RWPE2 (cell line): ENCODE measurements around the gene DSCAML1.

Source experiments
- ATAC-seq: fragments of 200-7000 bp; cut with Tn5 transposase; 3 replicates; pipeline ENCODE4 v1.9.1; 2021; ENCODE audit warnings: low read depth
- DNase-seq: peaks from one replicate; pipeline ENCODE4 v3.0.0-alpha.2; 2020; ENCODE audit warnings: low spot score
- H3K27ac ChIP-seq: fragments of 450-650 bp; 2 replicates; pipeline ENCODE4 v1.5.1; 2017; ENCODE audit warnings: mild to moderate bottlenecking; ENCODE audit not compliant: poor library complexity, severe bottlenecking
- H3K27me3 ChIP-seq: fragments of 250-450 bp; sonication (Bioruptor Pico); 2 replicates; pipeline ENCODE4 v1.5.1; 2021; ENCODE audit warnings: mild to moderate bottlenecking, moderate library complexity; ENCODE audit not compliant: insufficient read depth, poor library complexity, severe bottlenecking
- H3K36me3 ChIP-seq: fragments of 250-450 bp; sonication (Bioruptor Pico); 2 replicates; pipeline ENCODE4 v1.5.1; 2020; ENCODE audit warnings: low read depth, mild to moderate bottlenecking, moderate library complexity
- H3K4me1 ChIP-seq: fragments of 250-450 bp; sonication (Bioruptor Pico); 2 replicates; pipeline ENCODE4 v1.5.1; 2021; ENCODE audit warnings: mild to moderate bottlenecking, moderate library complexity; ENCODE audit not compliant: insufficient read depth, poor library complexity, severe bottlenecking
- H3K4me3 ChIP-seq: fragments of 250-450 bp; sonication (Bioruptor Pico); 2 replicates; pipeline ENCODE4 v1.5.1; 2021; ENCODE audit warnings: mild to moderate bottlenecking, moderate library complexity; ENCODE audit not compliant: severe bottlenecking
- H3K9me3 ChIP-seq: fragments of 250-450 bp; sonication (Bioruptor Pico); 2 replicates; pipeline ENCODE4 v1.5.1; 2021; ENCODE audit warnings: mild to moderate bottlenecking, moderate library complexity; ENCODE audit not compliant: severe bottlenecking
- CTCF ChIP-seq: fragments of 450-650 bp; IDR thresholded peaks from one replicate; pipeline ENCODE4 v1.5.1; 2017; ENCODE audit warnings: mild to moderate bottlenecking, moderate library complexity; ENCODE audit not compliant: poor library complexity, severe bottlenecking

DSCAML1 gene

GRCh38 chr11:117790279-117790678 lies 6.7 kb downstream of the DSCAML1 start:
- no peak for DNase-seq
- peaks cover 27% of the 10 kb centered on the region for H3K27me3 ChIP-seq
- no peak overlapping the region for H3K4me3 ChIP-seq

GRCh38 chr11:117789241-117789640 lies 7.8 kb downstream of the DSCAML1 start:
- ATAC-seq (no peak), DNase-seq (no peak)
- Histone ChIP-seq H3K4me3 (no peak overlapping the region), H3K27me3 (peaks cover 18% of the 10 kb centered on the region), H3K4me1 (no peaks in the 10 kb centered on the region), H3K36me3 (no peaks in the 10 kb centered on the region), H3K9me3 (no peaks in the 10 kb centered on the region), H3K27ac (no peak overlapping the region)
- TF ChIP-seq CTCF, result no peak

More at GRCh38 chr11:117790279-117790678, 6.7 kb downstream of the DSCAML1 start:
- Histone ChIP-seq H3K36me3 (no peaks in the 10 kb centered on the region), H3K4me1 (no peaks in the 10 kb centered on the region), H3K27ac (no peak overlapping the region), H3K9me3 (no peaks in the 10 kb centered on the region)
- ATAC-seq, result no peak
- no peak for TF ChIP-seq CTCF

- TF ChIP-seq CTCF, result no peak
- DNase-seq (no peak), ATAC-seq (peak; percentile 60; the same call in 2 of the 3 replicates)
- H3K4me3 ChIP-seq, result no peak overlapping the region
- H3K36me3 ChIP-seq, result no peaks in the 10 kb centered on the region
- no peaks in the 10 kb centered on the region for H3K4me1 ChIP-seq
- no peak overlapping the region for H3K27ac ChIP-seq
- H3K27me3 ChIP-seq, result peaks cover 20% of the 10 kb centered on the region
- H3K9me3 ChIP-seq, result no peaks in the 10 kb centered on the region
These were observed 10.7 kb downstream of the DSCAML1 start for GRCh38 chr11:117786135-117786870.

- peaks cover 20% of the 10 kb centered on the region for H3K27me3 ChIP-seq
- TF ChIP-seq CTCF, result no peak
These were observed 14.9 kb downstream of the DSCAML1 start for GRCh38 chr11:117782101-117782500.

GRCh38 chr11:117781627-117782026 lies 15.4 kb downstream of the DSCAML1 start:
- H3K27ac ChIP-seq, result no peak overlapping the region
- ATAC-seq, result no peak
- H3K27me3 ChIP-seq, result peaks cover 20% of the 10 kb centered on the region

More at GRCh38 chr11:117782101-117782500, 14.9 kb downstream of the DSCAML1 start:
- ATAC-seq (no peak), DNase-seq (no peak)
- Histone ChIP-seq H3K4me3 (no peak overlapping the region), H3K36me3 (no peaks in the 10 kb centered on the region), H3K9me3 (no peaks in the 10 kb centered on the region), H3K4me1 (no peaks in the 10 kb centered on the region), H3K27ac (no peak overlapping the region)

More at GRCh38 chr11:117781627-117782026, 15.4 kb downstream of the DSCAML1 start:
- no peaks in the 10 kb centered on the region for H3K4me1 ChIP-seq
- no peaks in the 10 kb centered on the region for H3K36me3 ChIP-seq
- no peak for TF ChIP-seq CTCF
- no peak overlapping the region for H3K4me3 ChIP-seq
- DNase-seq, result no peak
- no peaks in the 10 kb centered on the region for H3K9me3 ChIP-seq
